ENCODE data around the gene SPO11. TPM values are rescaled to one million over a fixed set of nuclear protein-coding genes. Genes with fewer than 3 reads are reported as not detected.

The SPO11 gene
- total and polyA plus RNA-seq, 9 of the 15 experiments (the other 6 are each of a cell fraction or from before 2014, with no cell fraction given): not detected

GRCh38 chr20:57389695-57390603 is 60.3 kb downstream of the SPO11 start (continued):
- TF ChIP-seq ZBTB40 (IDR thresholded peaks at IDR 0.05): 0 out of 2 replicates have a peak, but pooled peaks have one; percentile 48
- TF ChIP-seq ZBTB40 (CRISPR knock-in tag; IDR thresholded peaks at IDR 0.05): no peak
- no peak for TF ChIP-seq SMC3 (conservative IDR thresholded peaks at IDR 0.05; ENCODE audit: insufficient read depth, low read depth, low read length)
- no peak for TF ChIP-seq ESRRB (CRISPR knock-in tag; IDR thresholded peaks at IDR 0.05; ENCODE audit: borderline replicate concordance)
- TF ChIP-seq MTA3 (IDR thresholded peaks at IDR 0.05; ENCODE audit: borderline replicate concordance): 0 out of 2 replicates have a peak, but pooled peaks have one; percentile 68
- TF ChIP-seq, protein P1, sequence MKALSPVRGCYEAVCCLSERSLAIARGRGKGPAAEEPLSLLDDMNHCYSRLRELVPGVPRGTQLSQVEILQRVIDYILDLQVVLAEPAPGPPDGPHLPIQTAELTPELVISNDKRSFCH (CRISPR knock-in tag; IDR thresholded peaks at IDR 0.05): no peak
- TF ChIP-seq, protein P1 (tag; IDR thresholded peaks at IDR 0.05): peak; percentile 77; the same call in 1 of the 2 replicates
- TF ChIP-seq, protein P2, sequence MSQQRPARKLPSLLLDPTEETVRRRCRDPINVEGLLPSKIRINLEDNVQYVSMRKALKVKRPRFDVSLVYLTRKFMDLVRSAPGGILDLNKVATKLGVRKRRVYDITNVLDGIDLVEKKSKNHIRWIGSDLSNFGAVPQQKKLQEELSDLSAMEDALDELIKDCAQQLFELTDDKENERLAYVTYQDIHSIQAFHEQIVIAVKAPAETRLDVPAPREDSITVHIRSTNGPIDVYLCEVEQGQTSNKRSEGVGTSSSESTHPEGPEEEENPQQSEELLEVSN (IDR thresholded peaks at IDR 0.05; ENCODE audit: borderline replicate concordance in 1 of 2, extremely low read depth in 1 of 2, insufficient read depth in 1 of 2, insufficient read length in 1 of 2, low read depth in 1 of 2, low read length in 1 of 2, poor library complexity in 1 of 2, severe bottlenecking in 1 of 2): peak; percentile 64 to 67
- peak; percentile 51 for TF ChIP-seq RNF2 (IDR thresholded peaks at IDR 0.05)
- TF ChIP-seq ZNF561 (CRISPR knock-in tag; conservative IDR thresholded peaks at IDR 0.05): peak; percentile 74; the same call in 1 of the 2 replicates
- peak; percentile 50 for TF ChIP-seq RBBP5 (IDR thresholded peaks at IDR 0.05; ENCODE audit: borderline replicate concordance, insufficient read depth, low read length, poor library complexity, severe bottlenecking)
- TF ChIP-seq ATF7 (IDR thresholded peaks at IDR 0.05): 0 out of 2 replicates have a peak, but pooled peaks have one; percentile 6
- TF ChIP-seq, protein P3, sequence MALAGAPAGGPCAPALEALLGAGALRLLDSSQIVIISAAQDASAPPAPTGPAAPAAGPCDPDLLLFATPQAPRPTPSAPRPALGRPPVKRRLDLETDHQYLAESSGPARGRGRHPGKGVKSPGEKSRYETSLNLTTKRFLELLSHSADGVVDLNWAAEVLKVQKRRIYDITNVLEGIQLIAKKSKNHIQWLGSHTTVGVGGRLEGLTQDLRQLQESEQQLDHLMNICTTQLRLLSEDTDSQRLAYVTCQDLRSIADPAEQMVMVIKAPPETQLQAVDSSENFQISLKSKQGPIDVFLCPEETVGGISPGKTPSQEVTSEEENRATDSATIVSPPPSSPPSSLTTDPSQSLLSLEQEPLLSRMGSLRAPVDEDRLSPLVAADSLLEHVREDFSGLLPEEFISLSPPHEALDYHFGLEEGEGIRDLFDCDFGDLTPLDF (CRISPR knock-in tag; IDR thresholded peaks at IDR 0.05): no peak
- TF ChIP-seq EGR1 (conservative IDR thresholded peaks at IDR 0.05): peak; percentile 97
